GM13976 (cell line): ENCODE data around the gene IGIP.

Experiments used
- DNase-seq: peaks from one replicate; pipeline ENCODE4 v3.0.0; 2012; ENCODE audit warnings: low spot score
- in situ Hi-C: fragments of 300-500 bp; cut with MboI; formaldehyde crosslinking; loops from one replicate; pipeline ENCODE4 v1.12.0; 2022; ENCODE audit warnings: low sequenced_read_pairs, mixed read lengths, inconsistent platforms; ENCODE audit not compliant: unreplicated experiment
- TF ChIP-seq, protein P1 (sequence below): IDR thresholded peaks from 2 replicates; pipeline ENCODE4 v1.5.1; 2012; ENCODE audit warnings: borderline replicate concordance, mild to moderate bottlenecking; ENCODE audit not compliant: insufficient read depth; ENCODE audit errors: extremely low read depth, missing control alignments, control extremely low read depth

IGIP gene

DNA sequence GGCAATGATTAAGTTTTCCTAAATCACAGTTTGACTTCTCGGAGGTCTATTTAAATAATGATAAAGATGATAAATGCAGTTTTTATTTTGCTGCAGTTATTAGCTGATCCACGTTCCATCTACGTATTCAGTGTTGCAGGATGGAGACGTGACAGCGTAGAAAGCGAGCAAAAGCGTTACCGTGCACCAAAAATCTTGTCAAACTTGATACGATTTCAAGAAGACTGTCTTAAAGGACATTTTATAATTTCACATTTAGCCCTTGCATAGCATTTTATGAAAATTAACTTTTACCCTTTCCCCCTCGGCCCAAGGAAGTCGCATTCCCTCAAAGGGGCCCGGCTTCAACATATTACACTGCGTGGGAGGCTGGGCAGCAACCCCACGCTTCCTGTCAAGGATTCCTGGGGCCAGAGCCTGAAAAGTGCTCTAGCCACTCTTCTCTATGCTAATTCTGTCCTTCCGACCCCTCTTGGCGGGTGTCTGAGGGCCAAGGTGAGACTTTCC is 18.9 kb upstream of the IGIP start:
- in situ Hi-C loops, result no loop called here
- TF ChIP-seq, protein P1, sequence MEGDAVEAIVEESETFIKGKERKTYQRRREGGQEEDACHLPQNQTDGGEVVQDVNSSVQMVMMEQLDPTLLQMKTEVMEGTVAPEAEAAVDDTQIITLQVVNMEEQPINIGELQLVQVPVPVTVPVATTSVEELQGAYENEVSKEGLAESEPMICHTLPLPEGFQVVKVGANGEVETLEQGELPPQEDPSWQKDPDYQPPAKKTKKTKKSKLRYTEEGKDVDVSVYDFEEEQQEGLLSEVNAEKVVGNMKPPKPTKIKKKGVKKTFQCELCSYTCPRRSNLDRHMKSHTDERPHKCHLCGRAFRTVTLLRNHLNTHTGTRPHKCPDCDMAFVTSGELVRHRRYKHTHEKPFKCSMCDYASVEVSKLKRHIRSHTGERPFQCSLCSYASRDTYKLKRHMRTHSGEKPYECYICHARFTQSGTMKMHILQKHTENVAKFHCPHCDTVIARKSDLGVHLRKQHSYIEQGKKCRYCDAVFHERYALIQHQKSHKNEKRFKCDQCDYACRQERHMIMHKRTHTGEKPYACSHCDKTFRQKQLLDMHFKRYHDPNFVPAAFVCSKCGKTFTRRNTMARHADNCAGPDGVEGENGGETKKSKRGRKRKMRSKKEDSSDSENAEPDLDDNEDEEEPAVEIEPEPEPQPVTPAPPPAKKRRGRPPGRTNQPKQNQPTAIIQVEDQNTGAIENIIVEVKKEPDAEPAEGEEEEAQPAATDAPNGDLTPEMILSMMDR, result no peak
- DNase-seq, result no peak

- peak; percentile 94 for DNase-seq
- in situ Hi-C loops, result no loop called here
- TF ChIP-seq, protein P1, result peak; percentile 1
These were observed 18.2 kb upstream of the IGIP start for GRCh38 chr5:140107312-140108092.

DNA sequence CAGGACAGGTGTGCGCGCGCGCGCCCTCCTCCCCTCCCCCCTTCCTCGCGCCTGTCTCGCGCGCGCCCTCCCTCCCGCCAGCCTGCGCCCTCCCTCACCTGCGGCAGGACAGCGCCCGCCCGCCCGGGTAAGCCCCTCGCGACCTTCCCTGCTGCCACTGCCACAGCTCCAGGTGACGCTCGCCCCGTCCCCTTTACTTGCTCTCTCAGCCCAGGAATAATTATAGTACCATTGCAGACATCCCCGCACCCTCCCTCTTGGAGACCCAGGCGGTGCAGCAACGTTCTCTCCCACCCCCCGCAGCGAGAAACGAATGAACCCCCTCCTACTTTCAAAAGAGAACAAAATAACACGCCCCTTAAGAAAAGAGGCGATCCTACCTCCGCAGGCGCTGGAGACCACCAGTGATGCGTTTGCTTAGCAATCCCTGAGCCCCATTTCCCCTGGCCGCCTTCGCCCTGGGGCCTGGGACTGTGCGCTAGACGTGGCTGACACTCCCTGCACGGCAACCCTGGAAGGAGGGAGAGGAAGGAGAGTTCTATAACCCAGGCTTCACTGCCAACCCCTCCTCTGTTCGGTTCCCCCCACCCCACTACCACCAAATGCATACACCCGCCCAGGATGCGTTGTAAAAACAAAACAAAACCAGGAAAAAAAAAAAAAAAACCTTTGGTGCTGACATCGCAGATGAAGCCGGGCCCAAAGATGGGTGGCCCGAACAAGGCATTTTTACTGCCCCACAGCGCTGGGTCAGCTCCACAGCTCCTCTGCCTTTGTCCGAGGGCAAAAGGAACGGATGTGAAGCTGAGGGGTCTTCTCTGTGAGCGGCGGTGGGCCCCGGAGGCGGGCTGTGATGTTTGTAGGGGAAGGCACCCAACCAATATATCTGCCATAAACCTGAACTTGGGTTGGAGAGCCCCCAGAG is 17.4 kb upstream of the IGIP start:
- peak; percentile 37 for DNase-seq
- TF ChIP-seq, protein P1, result no peak
- in situ Hi-C loops, result no loop called here

DNA sequence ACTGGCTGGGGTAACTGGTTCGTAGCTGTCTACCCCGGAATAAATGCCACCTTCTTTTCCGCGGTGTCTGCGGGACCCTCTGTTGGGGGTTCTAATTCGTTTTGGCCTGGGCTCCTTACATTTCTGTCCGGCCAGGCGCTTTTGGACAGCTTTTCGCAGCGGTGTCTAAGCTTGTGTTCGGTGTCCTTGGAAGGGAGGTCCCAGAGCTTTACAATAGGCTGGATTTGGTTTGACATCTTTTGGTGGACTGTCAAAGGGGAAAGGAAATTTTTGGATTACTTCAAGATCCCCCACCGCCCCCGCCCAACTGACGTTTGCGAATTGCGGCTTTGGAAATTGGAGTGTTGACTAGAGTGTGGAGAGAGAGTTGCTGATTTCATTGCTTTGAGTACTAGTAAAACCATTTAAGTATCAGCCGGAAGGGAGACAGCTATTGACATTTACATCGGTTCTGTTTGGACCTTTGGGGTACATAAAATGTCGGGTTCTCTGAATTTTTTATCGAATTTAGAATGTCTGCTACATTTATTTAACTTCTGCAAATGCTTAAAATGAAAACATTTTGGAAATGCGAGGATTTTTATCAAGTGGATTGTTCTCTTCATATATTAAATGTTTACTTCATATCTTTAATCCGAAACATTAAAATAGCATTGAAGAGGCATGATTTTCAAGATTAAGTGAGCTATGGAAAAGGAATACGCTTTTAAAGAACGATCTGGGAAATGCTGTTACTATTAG is 16.5 kb upstream of the IGIP start:
- DNase-seq, result no peak
- in situ Hi-C loops, result no loop called here
- TF ChIP-seq, protein P1, result no peak

DNA sequence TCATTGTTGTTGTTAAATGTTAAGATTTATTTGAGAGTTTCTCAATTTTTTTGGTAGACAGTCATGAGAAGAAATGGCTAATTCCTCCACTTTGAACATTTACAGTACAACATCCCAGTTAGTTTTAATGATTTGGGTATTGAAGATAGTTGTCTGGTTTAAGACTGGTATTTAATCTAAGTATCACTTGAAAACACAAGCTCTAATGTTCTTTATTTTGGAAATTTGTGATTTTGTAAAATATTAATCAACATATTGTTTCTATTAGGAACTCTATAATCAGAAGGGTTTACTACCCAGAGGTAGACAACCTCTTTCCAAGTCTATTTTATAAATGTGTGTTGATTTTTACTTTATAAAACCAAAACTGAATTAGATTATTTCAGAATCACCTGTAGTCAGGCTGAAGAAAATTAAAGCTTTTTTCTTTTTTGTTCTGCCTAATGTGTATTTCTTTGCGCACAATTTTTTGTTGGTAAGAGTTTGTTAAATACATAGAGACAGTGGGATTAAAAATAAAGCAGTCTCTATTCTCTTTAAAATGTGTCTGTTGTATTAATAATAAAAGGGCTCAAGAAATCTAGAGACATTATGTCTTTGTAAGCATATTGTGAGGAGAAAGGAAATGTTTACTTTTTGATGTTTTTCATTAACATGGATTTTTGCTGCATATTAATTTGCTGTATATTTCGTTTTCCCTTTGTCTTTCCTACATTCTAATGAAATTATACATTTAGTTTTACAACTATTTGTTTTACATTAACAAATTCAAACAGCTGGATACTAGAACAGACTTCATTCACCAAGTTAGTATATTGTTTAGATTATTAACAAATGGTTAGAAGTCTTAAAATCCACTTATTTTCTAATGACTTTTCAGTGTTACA is 15.7 kb upstream of the IGIP start:
- in situ Hi-C loops, result no loop called here
- no peak for DNase-seq
- TF ChIP-seq, protein P1, result no peak
